Measurements from ENCODE around the gene MTX1.

DNA sequence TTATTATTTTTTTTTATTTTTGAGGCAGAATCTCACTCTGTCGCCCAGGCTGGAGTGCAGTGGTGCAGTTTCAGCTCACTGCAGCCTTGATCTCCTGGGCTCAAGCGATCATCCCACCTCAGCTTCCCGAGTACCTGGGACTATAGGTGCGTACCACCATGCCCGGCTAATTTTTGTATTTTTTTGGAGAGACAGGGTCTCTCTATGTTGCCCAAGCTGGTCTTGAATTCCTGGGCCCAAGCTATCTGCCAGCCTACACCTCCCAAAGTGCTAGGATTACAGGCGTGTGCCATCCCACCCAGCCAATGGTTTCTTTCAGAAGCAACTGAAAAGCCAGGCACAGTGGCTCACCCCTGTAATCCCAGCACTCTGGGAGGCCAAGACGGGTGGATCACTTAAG is 37.7 kb upstream of the MTX1 start:
- TF ChIP-seq, protein P1, sequence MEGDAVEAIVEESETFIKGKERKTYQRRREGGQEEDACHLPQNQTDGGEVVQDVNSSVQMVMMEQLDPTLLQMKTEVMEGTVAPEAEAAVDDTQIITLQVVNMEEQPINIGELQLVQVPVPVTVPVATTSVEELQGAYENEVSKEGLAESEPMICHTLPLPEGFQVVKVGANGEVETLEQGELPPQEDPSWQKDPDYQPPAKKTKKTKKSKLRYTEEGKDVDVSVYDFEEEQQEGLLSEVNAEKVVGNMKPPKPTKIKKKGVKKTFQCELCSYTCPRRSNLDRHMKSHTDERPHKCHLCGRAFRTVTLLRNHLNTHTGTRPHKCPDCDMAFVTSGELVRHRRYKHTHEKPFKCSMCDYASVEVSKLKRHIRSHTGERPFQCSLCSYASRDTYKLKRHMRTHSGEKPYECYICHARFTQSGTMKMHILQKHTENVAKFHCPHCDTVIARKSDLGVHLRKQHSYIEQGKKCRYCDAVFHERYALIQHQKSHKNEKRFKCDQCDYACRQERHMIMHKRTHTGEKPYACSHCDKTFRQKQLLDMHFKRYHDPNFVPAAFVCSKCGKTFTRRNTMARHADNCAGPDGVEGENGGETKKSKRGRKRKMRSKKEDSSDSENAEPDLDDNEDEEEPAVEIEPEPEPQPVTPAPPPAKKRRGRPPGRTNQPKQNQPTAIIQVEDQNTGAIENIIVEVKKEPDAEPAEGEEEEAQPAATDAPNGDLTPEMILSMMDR (optimal IDR thresholded peaks at IDR 0.05 in 1 of 3, IDR thresholded peaks at IDR 0.05 in 1 of 3, conservative IDR thresholded peaks at IDR 0.05 in 1 of 3; ENCODE audit: extremely low read depth in 1 of 3, insufficient read depth in 2 of 3, low read length in 3 of 3), result no peak
- no peak for TF ChIP-seq EZH2 (IDR thresholded peaks at IDR 0.05; ENCODE audit: low read length)

Data from keratinocyte (primary cell).